H1 (cell line): Measurements from ENCODE around the gene ADRA2B. TPM values are rescaled to one million over a fixed set of nuclear protein-coding genes. Genes with fewer than 3 reads are reported as not detected.

Source experiments
- CTCF ChIA-PET: fragments of 300-600 bp; sonication (Branson Sonifier 250); formaldehyde crosslinking; loops from one replicate; lab custom pipeline; 2021; ENCODE audit not compliant: partially characterized antibody; lab: Charles Lee
- POLR2A ChIA-PET: fragments of 300-600 bp; sonication (Branson Sonifier 250); formaldehyde crosslinking; loops from one replicate; lab custom pipeline; 2021; ENCODE audit warnings: inconsistent platforms; ENCODE audit not compliant: partially characterized antibody; lab: Charles Lee
- DNase-seq, 2 experiments: peaks; one replicate each; pipeline versions ENCODE4 v3.0.0 to v3.0.0-alpha.2; 2010 to 2022; ENCODE audit warnings: low spot score in 2 of 2, low read depth in 1 of 2, mixed read lengths in 1 of 2
- FAIRE-seq: peaks from 2 replicates; lab custom pipeline; 2011; peaks lifted over from hg19 to GRCh38; lab: Jason Lieb, UNC
- H2AFZ ChIP-seq: 2 replicates; pipeline ENCODE4 v1.8.1; 2012; ENCODE audit warnings: low read length, inconsistent platforms
- H2AK5ac ChIP-seq: 2 replicates; pipeline ENCODE4 v1.6.1; 2013; ENCODE audit warnings: low read depth, low read length
- H2BK120ac ChIP-seq: replicated peaks from 2 replicates; pipeline ENCODE3; 2013; ENCODE audit warnings: low read depth, low read length, inconsistent platforms
- H2BK12ac ChIP-seq: 2 replicates; pipeline ENCODE4 v1.6.1; 2013; ENCODE audit warnings: low read depth, low read length
- H2BK15ac ChIP-seq: 2 replicates; pipeline ENCODE4 v1.6.1; 2013; ENCODE audit warnings: low read length
- H2BK20ac ChIP-seq: 2 replicates; pipeline ENCODE4 v1.6.1; 2013; ENCODE audit warnings: low read length
- H2BK5ac ChIP-seq: 2 replicates; pipeline ENCODE4 v1.6.1; 2013; ENCODE audit warnings: low read depth, low read length
- H3K14ac ChIP-seq: 2 replicates; pipeline ENCODE4 v1.6.1; 2013; ENCODE audit warnings: inconsistent platforms; ENCODE audit not compliant: insufficient read length
- H3K18ac ChIP-seq: 2 replicates; pipeline ENCODE4 v1.6.1; 2013; ENCODE audit warnings: low read length; ENCODE audit errors: extremely low read depth
- H3K23ac ChIP-seq: 2 replicates; pipeline ENCODE4 v1.6.1; 2013; ENCODE audit warnings: inconsistent platforms; ENCODE audit not compliant: insufficient read length
- H3K23me2 ChIP-seq: 2 replicates; pipeline ENCODE4 v1.6.1; 2013; ENCODE audit warnings: low read depth, low read length
- H3K27ac ChIP-seq: 2 replicates; pipeline ENCODE4 v1.6.1; 2011; ENCODE audit warnings: low read depth, low read length, inconsistent platforms
- H3K27me3 ChIP-seq, 4 experiments: replicated peaks in 1 of 4; 1 replicate in 1 of 4; 2 replicates in 3 of 4; pipeline versions ENCODE4 v1.6.1 to v1.8.1; 2011 to 2013; ENCODE audit warnings: low read length in 3 of 4, mild to moderate bottlenecking in 3 of 4, inconsistent platforms in 2 of 4, mixed read lengths in 2 of 4, moderate library complexity in 1 of 4; ENCODE audit not compliant: control insufficient read depth in 3 of 4, insufficient read depth in 3 of 4; ENCODE audit errors: extremely low read depth in 1 of 4
- H3K36me3 ChIP-seq, 4 experiments: 2 replicates each; pipeline versions ENCODE4 v1.6.1 to v1.8.1; 2011 to 2013; ENCODE audit warnings: mild to moderate bottlenecking in 4 of 4, low read length in 3 of 4, moderate library complexity in 2 of 4, control low read depth in 1 of 4, inconsistent platforms in 1 of 4; ENCODE audit not compliant: insufficient read depth in 4 of 4, control insufficient read depth in 2 of 4
- H3K4ac ChIP-seq: replicated peaks from 2 replicates; pipeline ENCODE3; 2013; ENCODE audit warnings: low read length, low read depth, mixed read lengths, inconsistent platforms; ENCODE audit not compliant: insufficient read length
- H3K4me1 ChIP-seq, 4 experiments: replicated peaks in 1 of 4; 1 replicate in 1 of 4; 2 replicates in 3 of 4; pipeline versions ENCODE4 v1.6.1 to v1.8.1; 2011 to 2013; ENCODE audit warnings: low read length in 3 of 4, inconsistent platforms in 2 of 4, mixed read lengths in 1 of 4; ENCODE audit not compliant: insufficient read depth in 4 of 4, control insufficient read depth in 3 of 4
- H3K4me2 ChIP-seq, 2 experiments: 2 replicates each; pipeline versions ENCODE4 v1.6.1 to v1.8.1; 2011 to 2013; ENCODE audit warnings: low read depth in 2 of 2, low read length in 2 of 2, control low read depth in 1 of 2, inconsistent platforms in 1 of 2, mild to moderate bottlenecking in 1 of 2; ENCODE audit not compliant: insufficient read depth in 1 of 2
- H3K4me3 ChIP-seq, 4 experiments: fragments of 200-600, 300-600 bp in 1 of 4; sonication (generic), shearing (Covaris generic), sonication (Bioruptor Twin) in 1 of 4; 2 replicates each; pipeline versions ENCODE4 v1.5.1 to v1.8.1; 2011 to 2016; ENCODE audit warnings: low read length in 4 of 4, low read depth in 3 of 4, control low read depth in 2 of 4, inconsistent platforms in 2 of 4, mild to moderate bottlenecking in 2 of 4, mixed read lengths in 1 of 4, moderate library complexity in 1 of 4; ENCODE audit not compliant: insufficient read depth in 2 of 4; ENCODE audit errors: extremely low read depth in 1 of 4
- H3K56ac ChIP-seq: replicated peaks from 2 replicates; pipeline ENCODE3; 2013; ENCODE audit warnings: low read depth, mild to moderate bottlenecking, mixed read lengths, low read length, inconsistent platforms; ENCODE audit not compliant: insufficient read length
- H3K79me1 ChIP-seq: 2 replicates; pipeline ENCODE4 v1.6.1; 2013; ENCODE audit warnings: low read depth, low read length, control low read depth
- H3K79me2 ChIP-seq, 2 experiments: 2 replicates each; pipeline versions ENCODE4 v1.6.1 to v1.8.1; 2012 to 2013; ENCODE audit warnings: low read length in 2 of 2, mild to moderate bottlenecking in 2 of 2, inconsistent platforms in 1 of 2; ENCODE audit not compliant: insufficient read depth in 2 of 2, control insufficient read depth in 1 of 2
- H3K9ac ChIP-seq, 4 experiments: replicated peaks in 1 of 4; 1 replicate in 1 of 4; 2 replicates in 3 of 4; pipeline versions ENCODE4 v1.6.1 to v1.8.1; 2011 to 2013; ENCODE audit warnings: low read depth in 3 of 4, low read length in 3 of 4, control low read depth in 2 of 4, mild to moderate bottlenecking in 2 of 4, moderate library complexity in 2 of 4, inconsistent platforms in 1 of 4; ENCODE audit errors: extremely low read depth in 1 of 4
- H3K9me3 ChIP-seq, 2 experiments: 2 replicates each; pipeline versions ENCODE4 v1.6.1 to v1.8.1; 2012 to 2013; ENCODE audit warnings: mild to moderate bottlenecking in 2 of 2, moderate library complexity in 2 of 2, control low read depth in 1 of 2, inconsistent platforms in 1 of 2, low read depth in 1 of 2, low read length in 1 of 2, mixed read lengths in 1 of 2; ENCODE audit not compliant: insufficient read depth in 2 of 2
- H4K20me1 ChIP-seq, 2 experiments: replicated peaks in 1 of 2; 2 replicates each; pipeline versions ENCODE3 to v1.8.1; 2011 to 2013; ENCODE audit warnings: inconsistent platforms in 2 of 2, low read length in 2 of 2, mild to moderate bottlenecking in 1 of 2; ENCODE audit not compliant: insufficient read depth in 2 of 2, control insufficient read depth in 1 of 2
- H4K5ac ChIP-seq: 2 replicates; pipeline ENCODE4 v1.6.1; 2013; ENCODE audit warnings: low read length, low read depth, mixed read lengths, inconsistent platforms; ENCODE audit not compliant: insufficient read length
- H4K8ac ChIP-seq: 2 replicates; pipeline ENCODE4 v1.8.0; 2013; ENCODE audit warnings: mild to moderate bottlenecking, moderate library complexity, low read length, inconsistent platforms; ENCODE audit not compliant: insufficient read depth; ENCODE audit errors: extremely low read depth
- H4K91ac ChIP-seq: replicated peaks from 2 replicates; pipeline ENCODE3; 2013; ENCODE audit warnings: low read length, mixed read lengths, inconsistent platforms; ENCODE audit not compliant: insufficient read length
- BACH1 ChIP-seq: IDR thresholded peaks from 2 replicates; pipeline ENCODE4 v1.6.1; 2012; ENCODE audit warnings: low read length, improper control_type of control experiment
- BRCA1 ChIP-seq: IDR thresholded peaks from 2 replicates; pipeline ENCODE4 v1.6.1; 2012; ENCODE audit warnings: low read depth, low read length, improper control_type of control experiment
- FOSL1 ChIP-seq: IDR thresholded peaks from 2 replicates; pipeline ENCODE4 v1.6.1; 2011; ENCODE audit warnings: mild to moderate bottlenecking, low read depth, low read length, moderate library complexity; ENCODE audit not compliant: insufficient read depth
- GABPA ChIP-seq: IDR thresholded peaks from 2 replicates; pipeline ENCODE4 v1.6.1; 2011; ENCODE audit warnings: mild to moderate bottlenecking, low read length, moderate library complexity, borderline replicate concordance; ENCODE audit not compliant: insufficient read depth
- GTF2F1 ChIP-seq: IDR thresholded peaks from 2 replicates; pipeline ENCODE4 v1.6.1; 2012; ENCODE audit warnings: low read depth, low read length, improper control_type of control experiment, borderline replicate concordance
- NANOG ChIP-seq: IDR thresholded peaks from 2 replicates; pipeline ENCODE4 v1.6.1; 2011; ENCODE audit warnings: low read length, low read depth, mild to moderate bottlenecking, inconsistent platforms; ENCODE audit not compliant: insufficient read depth, poor library complexity, severe bottlenecking
- SIRT6 ChIP-seq: IDR thresholded peaks from one replicate; pipeline ENCODE4 v1.7.1; 2012; ENCODE audit warnings: low read length, inconsistent platforms
- SIX5 ChIP-seq: IDR thresholded peaks from 2 replicates; pipeline ENCODE4 v1.6.1; 2011; ENCODE audit warnings: mild to moderate bottlenecking, low read depth, low read length
- TAF7 ChIP-seq: optimal IDR thresholded peaks from 2 replicates; pipeline ENCODE3; 2011; ENCODE audit warnings: low read depth, mild to moderate bottlenecking, inconsistent platforms, low read length, moderate library complexity, borderline replicate concordance
- TCF12 ChIP-seq: IDR thresholded peaks from 2 replicates; pipeline ENCODE4 v1.6.1; 2011; ENCODE audit warnings: low read depth, mild to moderate bottlenecking, low read length
- WGBS, 2 experiments: shearing (Covaris generic) in 1 of 2; methylation state at CpG; one replicate each; pipeline versions ENCODE4 v1.1.6 to v1.1.7; 2013 to 2015; ENCODE audit warnings: low lambda C conversion rate in 2 of 2, mixed read lengths in 2 of 2, inconsistent platforms in 1 of 2, low coverage in 1 of 2, missing lambda C conversion rate in 1 of 2; ENCODE audit not compliant: insufficient replicate concordance in 2 of 2, insufficient coverage in 1 of 2, insufficient read length in 1 of 2; ENCODE audit errors: extremely low coverage in 1 of 2, missing lambda C conversion rate in 1 of 2; 5-methylcytosine and 5-hydroxymethylcytosine counted together
- polyA plus RNA-seq, 7 experiments: library from polyadenylated mRNA; depleted of rRNA in 3 of 7; stranded (reverse) in 5 of 7; unstranded in 2 of 7; fragments of >200 nt in 5 of 7; fragments of 200-250 nt in 2 of 7; gene quantifications; 1 replicate in 5 of 7; 2 replicates in 1 of 7; 4 replicates in 1 of 7; pipeline versions ENCODE4 v1.2.1 to v1.2.3, GENCODE V29; 2011 to 2013; ENCODE audit warnings: missing spikeins in 2 of 7, mixed read lengths in 2 of 7
- total RNA-seq: library from RNA; stranded (reverse); fragmentation: NEBNext Ultra II Directional; extraction: Animal tissue kit (Norgen Biotek cat#: 25700); gene quantifications from 2 replicates; pipeline ENCODE4 v1.2.1, GENCODE V29; 2021
- TF ChIP-seq, protein P1 (sequence below): IDR thresholded peaks from 2 replicates; pipeline ENCODE4 v1.6.1; 2012; ENCODE audit warnings: low read length, inconsistent platforms

ADRA2B gene
- total and polyA plus RNA-seq, 2 of the 8 experiments (the other 6 are each of a cell fraction or from before 2014, with no cell fraction given), result 5.8 to 6.5 TPM

DNA sequence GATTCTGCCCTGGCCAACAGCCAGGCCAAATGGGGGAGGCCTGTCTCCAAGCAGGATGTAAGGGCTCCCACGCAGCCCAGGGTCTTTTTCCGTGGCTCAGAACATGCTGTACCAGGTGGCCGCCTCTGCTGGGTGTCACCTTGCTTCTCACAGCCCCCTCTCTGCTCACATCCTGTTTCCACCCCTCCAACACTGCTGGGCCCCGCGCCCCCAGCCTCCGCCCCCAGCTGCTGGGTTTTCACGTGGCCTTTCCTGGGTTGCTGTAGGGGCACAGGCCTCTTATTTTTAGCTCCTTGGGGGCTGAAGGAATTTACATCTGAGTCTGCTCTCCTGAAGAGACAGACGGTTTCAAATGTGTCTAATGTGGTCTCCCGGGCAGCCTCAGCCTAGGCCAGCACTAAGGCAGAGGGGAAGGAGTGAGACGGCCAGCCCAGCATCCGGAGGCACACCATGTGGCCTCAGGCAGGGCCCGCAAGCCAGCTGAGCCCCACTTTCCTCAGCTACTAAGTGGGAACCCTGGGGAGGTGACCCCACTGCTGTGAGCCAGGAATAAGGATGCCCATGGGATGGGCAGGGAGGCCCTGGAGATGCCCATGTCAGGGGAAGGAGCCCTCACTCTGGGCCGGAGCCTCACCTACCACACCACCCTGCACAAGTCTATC is 47.5 kb upstream of the ADRA2B start:
- H3K14ac ChIP-seq, result no peak overlapping the region
- ChIA-PET POLR2A (interaction anchor here (0.6 to 1.3 kb wide), 3 partner anchors 15 to 25 kb away, joined by 3 read pairs; partner anchors contain the start of gene DUSP2), CTCF (interaction anchor here (1.5 to 5.2 kb wide), 4 partner anchors 10 to 20 kb away, joined by 5 to 31 read pairs (median 8); no protein-coding TSS in a partner anchor)
- H4K5ac ChIP-seq, result no peak overlapping the region
- H3K4me3 ChIP-seq, result no peak overlapping the region
- H3K23me2 ChIP-seq, result no peaks in the 10 kb centered on the region; the same call in 1 of the 2 replicates
- H3K4me2 ChIP-seq, result no peak overlapping the region
- H2BK12ac ChIP-seq, result peak overlapping the region; percentile 27; the same call in 1 of the 2 replicates
- H3K9me3 ChIP-seq, result no peaks in the 10 kb centered on the region
- H3K27me3 ChIP-seq, result no peaks in the 10 kb centered on the region
- no peak overlapping the region for H2BK5ac ChIP-seq
- no peak overlapping the region for H2AK5ac ChIP-seq
- H4K91ac ChIP-seq, result no peak overlapping the region
- H3K4me1 ChIP-seq, result peaks cover 0 to 7% (median 0%) of the 10 kb centered on the region in 4 experiments; a peak in 1 of 7 replicates
- no peak overlapping the region for H2BK20ac ChIP-seq
- no peak overlapping the region for H2BK120ac ChIP-seq
- no peaks in the 10 kb centered on the region for H3K36me3 ChIP-seq
- DNase-seq (no peak), FAIRE-seq (no peak)
- H4K8ac ChIP-seq, result no peak overlapping the region; the same call in 1 of the 2 replicates
- WGBS, 2 experiments, result 83% methylated on average over 13 of the region's 13 CpGs; no CpG with 5 or more reads in 1 of the 2 experiments
- H3K56ac ChIP-seq, result no peak overlapping the region
- no peak overlapping the region for H3K9ac ChIP-seq
- no peak overlapping the region for H2BK15ac ChIP-seq
- H2AFZ ChIP-seq, result peak overlapping the region; percentile 8; the same call in 1 of the 2 replicates
- no peak overlapping the region for H3K27ac ChIP-seq
- no peaks in the 10 kb centered on the region for H4K20me1 ChIP-seq
- no peak overlapping the region for H3K4ac ChIP-seq
- no peak overlapping the region for H3K23ac ChIP-seq
- H3K79me1 ChIP-seq, result no peaks in the 10 kb centered on the region
- H3K18ac ChIP-seq, result no peak overlapping the region
- no peaks in the 10 kb centered on the region for H3K79me2 ChIP-seq
- TF ChIP-seq, protein P1, sequence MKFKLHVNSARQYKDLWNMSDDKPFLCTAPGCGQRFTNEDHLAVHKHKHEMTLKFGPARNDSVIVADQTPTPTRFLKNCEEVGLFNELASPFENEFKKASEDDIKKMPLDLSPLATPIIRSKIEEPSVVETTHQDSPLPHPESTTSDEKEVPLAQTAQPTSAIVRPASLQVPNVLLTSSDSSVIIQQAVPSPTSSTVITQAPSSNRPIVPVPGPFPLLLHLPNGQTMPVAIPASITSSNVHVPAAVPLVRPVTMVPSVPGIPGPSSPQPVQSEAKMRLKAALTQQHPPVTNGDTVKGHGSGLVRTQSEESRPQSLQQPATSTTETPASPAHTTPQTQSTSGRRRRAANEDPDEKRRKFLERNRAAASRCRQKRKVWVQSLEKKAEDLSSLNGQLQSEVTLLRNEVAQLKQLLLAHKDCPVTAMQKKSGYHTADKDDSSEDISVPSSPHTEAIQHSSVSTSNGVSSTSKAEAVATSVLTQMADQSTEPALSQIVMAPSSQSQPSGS, result no peak
- TF ChIP-seq BACH1, result no peak
- TF ChIP-seq TAF7, result no peak
- no peak for TF ChIP-seq NANOG
- no peak for TF ChIP-seq FOSL1
- TF ChIP-seq GTF2F1, result no peak
- TF ChIP-seq BRCA1, result no peak
- TF ChIP-seq SIRT6, result no peak
- no peak for TF ChIP-seq GABPA
- no peak for TF ChIP-seq SIX5
- TF ChIP-seq TCF12, result no peak
